Fibroblast of the aortic adventitia (primary cell): ENCODE data around the gene CFD. TPM values are rescaled to one million over a fixed set of nuclear protein-coding genes. Genes with fewer than 3 reads are reported as not detected.

Experiments
- DNase-seq: peaks from one replicate; pipeline ENCODE4 v3.0.0-alpha.2; 2010; ENCODE audit warnings: low read depth
- H3K4me3 ChIP-seq: 2 replicates; pipeline ENCODE4 v1.5.1; 2011; ENCODE audit warnings: low read depth, mild to moderate bottlenecking, control low read depth, low read length, moderate library complexity
- CTCF ChIP-seq: IDR thresholded peaks from 2 replicates; pipeline ENCODE4 v1.5.1; 2011; ENCODE audit warnings: mild to moderate bottlenecking, low read length, control low read depth, inconsistent platforms; ENCODE audit not compliant: insufficient read depth
- total RNA-seq: library from RNA; depleted of rRNA; stranded (reverse); fragments of >200 nt; gene quantifications from 2 replicates; pipeline ENCODE4 v1.2.3, GENCODE V29; 2012; ENCODE audit warnings: low replicate concordance

Gene CFD
- total RNA-seq, 1 donor = 25.8 TPM

DNA sequence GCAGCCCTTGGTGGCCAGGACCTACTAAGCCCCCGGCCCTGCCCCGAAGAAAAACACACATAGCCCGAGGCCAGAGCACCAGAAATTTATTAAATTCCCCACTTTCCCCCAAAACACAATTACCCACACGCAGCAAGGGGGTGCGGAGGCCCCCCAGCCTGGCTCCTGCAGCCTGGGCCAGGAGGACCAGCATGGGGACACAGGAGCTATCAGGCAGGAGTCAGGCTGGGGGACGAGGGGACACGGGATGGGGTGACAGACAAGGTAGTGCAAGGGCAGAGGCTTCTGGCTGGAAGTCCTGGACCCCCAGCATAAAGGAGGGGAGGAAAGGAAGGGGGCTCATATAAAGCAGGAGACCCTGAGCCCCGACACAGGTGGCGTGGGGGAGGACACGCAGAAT is 37.0 kb downstream of the CFD start:
- no peak for DNase-seq
- H3K4me3 ChIP-seq = no peak overlapping the region
- TF ChIP-seq CTCF = no peak

DNA sequence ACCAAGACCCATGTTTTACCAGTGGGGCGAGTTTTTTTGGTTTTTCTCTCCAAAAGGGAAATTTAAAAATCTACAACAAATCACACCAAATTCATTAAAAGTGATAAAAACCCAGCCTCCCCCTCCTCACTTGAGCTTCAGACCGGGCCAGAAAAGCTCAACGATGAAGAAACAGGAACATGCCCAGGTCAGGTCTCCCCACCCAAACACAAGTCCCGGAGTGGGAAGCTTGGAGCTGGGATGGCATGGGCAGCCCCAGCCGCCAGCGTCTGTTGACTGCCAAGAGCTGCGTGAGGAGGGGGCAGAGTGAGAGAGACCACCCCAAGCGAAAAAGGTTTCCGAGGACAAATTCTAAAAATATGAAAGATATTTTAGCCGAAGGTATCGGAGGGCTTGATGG is 37.5 kb downstream of the CFD start:
- no peak overlapping the region for H3K4me3 ChIP-seq
- TF ChIP-seq CTCF = no peak
- no peak for DNase-seq

DNA sequence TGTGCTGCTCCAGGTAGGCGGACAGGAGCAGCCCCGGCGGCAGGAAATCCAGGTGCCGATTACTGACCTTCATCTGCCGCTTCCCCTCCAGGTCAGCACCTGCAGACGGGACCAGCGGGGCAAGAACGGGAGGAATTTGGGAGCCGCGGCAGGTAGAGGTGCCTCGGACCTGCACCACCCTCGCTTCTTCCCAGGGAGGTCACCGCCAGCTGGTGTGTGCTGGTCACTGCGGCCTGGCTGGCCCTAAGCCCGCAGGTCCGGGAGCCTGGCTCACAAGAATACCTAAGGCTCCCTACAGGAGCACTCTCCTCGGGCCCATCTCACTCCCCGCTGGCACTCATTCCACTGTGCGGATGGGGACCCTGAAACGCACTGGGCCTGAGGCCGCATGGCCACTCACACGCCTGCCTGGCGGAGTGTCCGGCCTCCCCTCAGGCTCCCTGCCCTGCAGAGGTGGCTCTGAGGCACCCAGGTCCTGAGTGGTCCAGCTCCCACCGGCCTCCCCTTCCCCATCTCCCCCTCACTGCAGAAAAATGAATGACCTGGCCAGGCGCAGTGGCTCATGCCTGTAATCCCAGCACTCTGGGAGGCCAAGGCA is 38.1 kb downstream of the CFD start:
- no peak for DNase-seq
- H3K4me3 ChIP-seq = no peak overlapping the region
- no peak for TF ChIP-seq CTCF

- DNase-seq = no peak
- no peak for TF ChIP-seq CTCF
- H3K4me3 ChIP-seq = no peak overlapping the region
Observed at GRCh38 chr19:898663-899062, 39.2 kb downstream of the CFD start.

DNA sequence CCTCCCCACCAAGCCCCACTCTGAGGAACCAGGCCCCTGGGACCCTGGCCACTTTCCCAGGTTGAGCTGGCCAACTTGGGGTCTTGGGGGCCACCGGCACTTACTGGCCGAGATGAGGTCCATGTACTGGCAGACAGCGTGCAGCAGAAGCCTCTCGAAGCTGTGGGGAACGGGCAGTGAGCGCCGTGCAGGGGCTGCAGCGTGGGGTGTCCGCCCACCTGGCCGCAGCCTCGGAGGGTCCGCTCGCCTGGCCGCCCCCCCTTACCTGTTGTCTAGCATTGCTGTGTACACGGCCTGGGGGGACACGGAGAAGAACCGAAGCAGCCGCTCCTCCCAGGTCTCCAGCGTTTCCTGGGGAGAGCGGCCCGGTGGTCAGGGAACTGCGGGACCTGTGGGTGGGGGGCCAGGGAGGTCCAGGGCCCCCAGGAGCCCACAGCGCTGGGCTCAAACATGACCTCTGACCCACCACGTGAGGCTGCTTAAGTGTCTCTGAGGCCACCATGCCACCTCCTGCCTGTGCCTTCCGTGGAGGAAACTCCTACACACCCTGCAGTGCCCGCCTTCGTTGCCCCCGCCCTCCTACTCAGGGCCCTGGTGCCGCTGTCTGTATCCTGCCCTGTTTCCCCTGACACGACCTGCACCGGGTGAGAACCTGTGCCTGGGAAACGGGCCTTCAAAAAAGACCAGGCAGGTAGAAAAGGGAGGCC is 40.0 kb downstream of the CFD start:
- no peak overlapping the region for H3K4me3 ChIP-seq
- DNase-seq = no peak
- no peak for TF ChIP-seq CTCF

GRCh38 chr19:900043-900301 is 40.5 kb downstream of the CFD start:
- TF ChIP-seq CTCF = no peak
- H3K4me3 ChIP-seq = no peak overlapping the region
- no peak for DNase-seq
